H1 (cell line): ENCODE results near the gene PPM1M. TPM values are rescaled to one million over a fixed set of nuclear protein-coding genes. Genes with fewer than 3 reads are reported as not detected.

ENCODE experiments used
- ATF2 ChIP-seq: IDR thresholded peaks from 2 replicates; pipeline ENCODE4 v1.6.1; 2012; ENCODE audit warnings: low read length, inconsistent platforms
- CTCF ChIP-seq, 3 experiments: IDR thresholded peaks; 1 replicate in 2 of 3; 2 replicates in 1 of 3; pipeline versions ENCODE4 v1.5.1 to v1.6.1; 2011; ENCODE audit warnings: low read length in 3 of 3, mild to moderate bottlenecking in 3 of 3, inconsistent platforms in 2 of 3, low read depth in 1 of 3, moderate library complexity in 1 of 3; ENCODE audit not compliant: insufficient read depth in 1 of 3; ENCODE audit errors: control extremely low read depth in 1 of 3
- HDAC2 ChIP-seq, 2 experiments: fragments of 300-600 bp in 1 of 2; sonication (generic) in 1 of 2; IDR thresholded peaks; 2 replicates each; pipeline ENCODE4 v1.6.1; 2011 to 2012; ENCODE audit warnings: low read depth in 2 of 2, low read length in 2 of 2, mild to moderate bottlenecking in 2 of 2, moderate library complexity in 2 of 2, borderline replicate concordance in 1 of 2, inconsistent platforms in 1 of 2
- HDAC6 ChIP-seq: IDR thresholded peaks from one replicate; pipeline ENCODE4 v1.7.1; 2012; ENCODE audit warnings: low read depth, mild to moderate bottlenecking, inconsistent platforms, low read length, moderate library complexity
- MAX ChIP-seq: IDR thresholded peaks from 2 replicates; pipeline ENCODE4 v1.6.1; 2012; ENCODE audit warnings: inconsistent platforms
- SIRT6 ChIP-seq: IDR thresholded peaks from one replicate; pipeline ENCODE4 v1.7.1; 2012; ENCODE audit warnings: low read length, inconsistent platforms
- polyA plus RNA-seq, 7 experiments: library from polyadenylated mRNA; depleted of rRNA in 3 of 7; stranded (reverse) in 5 of 7; unstranded in 2 of 7; fragments of >200 nt in 5 of 7; fragments of 200-250 nt in 2 of 7; gene quantifications; 1 replicate in 5 of 7; 2 replicates in 1 of 7; 4 replicates in 1 of 7; pipeline versions ENCODE4 v1.2.1 to v1.2.3, GENCODE V29; 2011 to 2013; ENCODE audit warnings: missing spikeins in 2 of 7, mixed read lengths in 2 of 7
- total RNA-seq: library from RNA; stranded (reverse); fragmentation: NEBNext Ultra II Directional; extraction: Animal tissue kit (Norgen Biotek cat#: 25700); gene quantifications from 2 replicates; pipeline ENCODE4 v1.2.1, GENCODE V29; 2021

PPM1M gene
- total and polyA plus RNA-seq, 2 of the 8 experiments (the other 6 are each of a cell fraction or from before 2014, with no cell fraction given): 5.2 to 6.3 TPM

- TF ChIP-seq CTCF (IDR thresholded peaks at IDR 0.05; ENCODE audit: control extremely low read depth in 1 of 3, insufficient read depth in 1 of 3, low read depth in 1 of 3, low read length in 3 of 3) (peak in 1 of 3 experiments; percentile 4; a peak in 1 of 4 replicates), HDAC6 (no peak), HDAC2 (IDR thresholded peaks at IDR 0.05; ENCODE audit: borderline replicate concordance in 1 of 2, low read depth in 2 of 2, low read length in 2 of 2) (no peak), ATF2 (no peak), MAX (no peak), SIRT6 (no peak)
Measured at GRCh38 chr3:52298149-52299098, 52.9 kb downstream of the PPM1M start (continued).
